A673 (cell line): Measurements from ENCODE around the gene RSPRY1. TPM values are rescaled to one million over a fixed set of nuclear protein-coding genes. Genes with fewer than 3 reads are reported as not detected.

Experiments
- BruUV-seq: library from RNA; stranded (reverse); fragments of 400-500 nt; replicated peaks from 2 replicates; lab custom pipeline; 2021; lab: Mats Ljungman, UMichigan
- CTCF ChIA-PET: fragments of 300-600 bp; sonication (Branson Sonifier 250); formaldehyde crosslinking; loops from one replicate; lab custom pipeline; 2022; ENCODE audit warnings: antibody characterized with exemption; lab: Charles Lee
- POLR2A ChIA-PET: fragments of 300-600 bp; sonication (Branson Sonifier 250); formaldehyde crosslinking; loops from one replicate; lab custom pipeline; 2022; ENCODE audit warnings: antibody characterized with exemption; ENCODE audit not compliant: low non-redundant PET; lab: Charles Lee
- DNase-seq: peaks from one replicate; pipeline ENCODE4 v3.0.0-alpha.2; 2015; ENCODE audit warnings: low spot score
- H3K27ac ChIP-seq: fragments of 200-600 bp; sonication (generic); 2 replicates; pipeline ENCODE4 v1.5.1; 2016; ENCODE audit warnings: mixed run types, low read depth, mild to moderate bottlenecking, mixed read lengths, antibody characterized with exemption, low read length; ENCODE audit not compliant: poor library complexity, severe bottlenecking
- H3K27me3 ChIP-seq: fragments of 200-600 bp; sonication (generic); replicated peaks from 2 replicates; pipeline ENCODE4 v1.6.1; 2017; ENCODE audit warnings: mixed run types, low read depth, mild to moderate bottlenecking, mixed read lengths, antibody characterized with exemption, low read length; ENCODE audit not compliant: insufficient read depth, poor library complexity
- H3K36me3 ChIP-seq: fragments of 200-600 bp; sonication (generic); 2 replicates; pipeline ENCODE4 v1.6.1; 2016; ENCODE audit warnings: mixed run types, mild to moderate bottlenecking, mixed read lengths, antibody characterized with exemption, low read length; ENCODE audit not compliant: insufficient read depth, poor library complexity, severe bottlenecking
- H3K4me1 ChIP-seq: fragments of 200-600 bp; sonication (generic); 2 replicates; pipeline ENCODE4 v1.6.1; 2017; ENCODE audit warnings: mixed run types, mild to moderate bottlenecking, mixed read lengths, antibody characterized with exemption, low read length; ENCODE audit not compliant: insufficient read depth, poor library complexity, severe bottlenecking
- H3K4me3 ChIP-seq: fragments of 200-600 bp; sonication (generic); 2 replicates; pipeline ENCODE4 v1.5.1; 2016; ENCODE audit warnings: low read depth, mixed run types, mild to moderate bottlenecking, mixed read lengths, low read length; ENCODE audit not compliant: poor library complexity, severe bottlenecking
- H3K9me3 ChIP-seq: fragments of 200-600 bp; sonication (generic); 2 replicates; pipeline ENCODE4 v1.6.1; 2016; ENCODE audit warnings: mixed run types, low read depth, mild to moderate bottlenecking, mixed read lengths, antibody characterized with exemption, low read length; ENCODE audit not compliant: poor library complexity, severe bottlenecking
- EZH2 ChIP-seq: fragments of 200-600 bp; sonication (generic); IDR thresholded peaks from 2 replicates; pipeline ENCODE4 v1.6.1; 2017; ENCODE audit warnings: borderline replicate concordance, low read depth, mild to moderate bottlenecking, mixed read lengths, antibody characterized with exemption, low read length; ENCODE audit not compliant: poor library complexity, severe bottlenecking
- intact Hi-C: fragments of 100-400 bp; cut with micrococcal nuclease; formaldehyde crosslinking; loops from one replicate; pipeline ENCODE4 v1.10.0; 2022; ENCODE audit not compliant: unreplicated experiment
- total RNA-seq: library from RNA; stranded (reverse); gene quantifications from 2 replicates; pipeline ENCODE4 v1.2.3, GENCODE V29; 2021
- TF ChIP-seq, protein P1 (sequence below): fragments of 300-800, 200-600 bp; sonication (generic); conservative IDR thresholded peaks from 2 replicates; pipeline ENCODE4 v1.5.1; 2017; ENCODE audit warnings: low read depth, mild to moderate bottlenecking, antibody characterized with exemption, low read length, moderate library complexity, mixed read lengths

The RSPRY1 gene
- total RNA-seq, 1 experiment from 2014 or later: 45.6 TPM

DNA sequence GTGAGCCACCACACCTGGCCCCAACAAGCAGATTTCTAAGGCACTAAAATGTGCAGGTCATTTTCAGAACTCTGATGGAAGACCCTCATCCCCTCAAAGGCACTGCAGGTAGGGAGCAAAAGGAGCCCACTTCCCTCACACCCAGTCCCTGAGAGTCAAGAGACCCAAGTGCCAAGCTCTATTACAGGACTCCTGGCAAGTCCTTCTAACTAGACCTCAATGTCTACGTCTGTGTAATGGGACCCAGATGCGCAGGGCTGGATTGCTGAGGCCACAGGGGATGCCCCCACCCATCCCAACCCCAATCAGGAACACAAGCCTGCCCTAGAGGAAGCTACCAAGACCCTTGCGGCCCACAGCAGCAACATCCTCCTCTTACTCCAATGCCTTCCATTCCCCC, 95.7 kb downstream of the RSPRY1 start:
- Histone ChIP-seq H3K27me3 (no peaks in the 10 kb centered on the region), H3K36me3 (no peaks in the 10 kb centered on the region), H3K4me1 (no peaks in the 10 kb centered on the region), H3K9me3 (no peaks in the 10 kb centered on the region), H3K27ac (no peak overlapping the region), H3K4me3 (no peak overlapping the region)
- ChIA-PET CTCF (interaction anchor here (0.6 kb wide), 1 partner anchor 223 kb away, joined by 4 read pairs; no protein-coding TSS in a partner anchor), POLR2A (no interaction called here)
- no peak for DNase-seq
- TF ChIP-seq, protein P1, sequence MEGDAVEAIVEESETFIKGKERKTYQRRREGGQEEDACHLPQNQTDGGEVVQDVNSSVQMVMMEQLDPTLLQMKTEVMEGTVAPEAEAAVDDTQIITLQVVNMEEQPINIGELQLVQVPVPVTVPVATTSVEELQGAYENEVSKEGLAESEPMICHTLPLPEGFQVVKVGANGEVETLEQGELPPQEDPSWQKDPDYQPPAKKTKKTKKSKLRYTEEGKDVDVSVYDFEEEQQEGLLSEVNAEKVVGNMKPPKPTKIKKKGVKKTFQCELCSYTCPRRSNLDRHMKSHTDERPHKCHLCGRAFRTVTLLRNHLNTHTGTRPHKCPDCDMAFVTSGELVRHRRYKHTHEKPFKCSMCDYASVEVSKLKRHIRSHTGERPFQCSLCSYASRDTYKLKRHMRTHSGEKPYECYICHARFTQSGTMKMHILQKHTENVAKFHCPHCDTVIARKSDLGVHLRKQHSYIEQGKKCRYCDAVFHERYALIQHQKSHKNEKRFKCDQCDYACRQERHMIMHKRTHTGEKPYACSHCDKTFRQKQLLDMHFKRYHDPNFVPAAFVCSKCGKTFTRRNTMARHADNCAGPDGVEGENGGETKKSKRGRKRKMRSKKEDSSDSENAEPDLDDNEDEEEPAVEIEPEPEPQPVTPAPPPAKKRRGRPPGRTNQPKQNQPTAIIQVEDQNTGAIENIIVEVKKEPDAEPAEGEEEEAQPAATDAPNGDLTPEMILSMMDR: no peak
- TF ChIP-seq EZH2: no peak
- no TSS peak for BruUV-seq
- intact Hi-C loops: no loop called here

DNA sequence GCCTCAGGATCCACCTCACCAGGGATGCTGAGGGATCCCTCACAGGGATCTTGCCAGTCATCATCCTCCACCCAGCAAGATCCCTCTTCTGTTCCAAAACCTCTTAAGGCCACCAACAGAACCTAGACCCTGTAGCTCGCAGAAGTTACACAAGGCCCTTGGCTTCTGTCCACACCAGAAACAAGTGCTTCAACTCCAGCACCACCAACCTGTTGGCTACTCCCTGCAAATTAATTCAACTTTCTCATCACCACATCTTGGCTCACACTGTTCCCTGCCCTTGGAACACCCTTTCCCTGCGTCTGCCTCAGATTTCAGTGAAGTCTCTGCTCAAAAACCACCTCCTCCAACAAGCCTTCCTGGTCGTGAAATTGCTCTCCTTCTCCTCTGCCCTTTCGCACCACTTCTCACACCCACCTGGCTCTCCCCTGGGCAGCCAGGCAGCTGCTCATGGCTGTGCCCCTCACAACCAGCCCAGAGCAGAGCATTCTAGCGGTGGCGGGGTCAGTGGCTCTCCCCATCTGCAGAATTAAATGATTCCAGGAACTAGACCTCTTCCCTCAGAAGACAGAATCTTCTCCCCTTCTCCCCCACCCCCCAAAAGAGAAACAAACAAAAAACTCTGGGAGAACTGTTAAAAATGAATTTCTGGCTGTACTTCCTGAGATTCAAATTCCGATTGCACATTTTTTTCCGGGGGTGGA, 96.5 kb downstream of the RSPRY1 start:
- no peak for TF ChIP-seq EZH2
- TF ChIP-seq, protein P1: no peak
- BruUV-seq: no TSS peak
- ChIA-PET POLR2A (no interaction called here), CTCF (interaction anchor here (0.6 kb wide), 1 partner anchor 223 kb away, joined by 4 read pairs; no protein-coding TSS in a partner anchor)
- intact Hi-C loops: no loop called here
- DNase-seq: no peak
- Histone ChIP-seq H3K27ac (no peak overlapping the region), H3K36me3 (no peaks in the 10 kb centered on the region), H3K27me3 (no peaks in the 10 kb centered on the region), H3K4me3 (no peak overlapping the region), H3K4me1 (no peaks in the 10 kb centered on the region), H3K9me3 (no peaks in the 10 kb centered on the region)

DNA sequence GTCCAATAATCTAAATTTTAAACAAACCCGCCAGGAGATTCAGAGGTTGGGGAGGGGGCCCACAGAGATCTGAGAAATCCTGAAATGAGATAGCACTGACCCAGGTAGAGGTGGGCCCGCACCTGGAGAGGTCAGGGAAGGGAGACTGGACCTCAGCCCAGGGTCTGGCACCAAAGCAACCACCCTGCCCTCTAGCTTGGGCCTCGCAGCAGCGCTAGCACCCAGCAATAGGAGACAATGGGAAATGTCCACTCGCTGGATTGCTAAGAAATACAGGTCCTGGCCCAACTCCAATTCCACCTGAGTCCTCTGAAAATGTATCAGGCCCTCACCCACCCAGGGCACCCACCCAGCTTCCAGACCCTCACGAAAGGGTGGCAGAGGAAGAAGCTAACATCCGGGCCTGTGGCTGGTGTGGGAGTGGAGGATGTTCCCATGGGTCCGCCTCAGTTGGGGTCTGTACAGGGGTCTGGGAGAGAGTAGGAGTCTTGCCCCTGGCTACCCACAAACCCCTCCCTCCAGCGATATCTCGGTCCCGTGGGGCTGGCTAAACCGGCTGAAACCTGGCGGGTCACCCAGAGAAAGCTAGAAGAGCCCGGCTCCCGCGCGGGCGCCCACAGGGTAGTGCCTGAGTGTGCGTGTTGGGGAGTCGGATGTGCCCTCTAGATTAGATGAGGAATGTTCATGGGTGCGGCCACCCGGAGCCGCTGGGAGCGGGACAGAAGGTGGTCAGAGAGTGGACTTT, 97.3 kb downstream of the RSPRY1 start:
- intact Hi-C loops: no loop called here
- TF ChIP-seq, protein P1: no peak
- no peak for TF ChIP-seq EZH2
- Histone ChIP-seq H3K9me3 (no peaks in the 10 kb centered on the region), H3K27ac (no peak overlapping the region), H3K4me3 (no peak overlapping the region), H3K36me3 (no peaks in the 10 kb centered on the region), H3K27me3 (no peaks in the 10 kb centered on the region), H3K4me1 (no peaks in the 10 kb centered on the region)
- ChIA-PET CTCF (no interaction called here), POLR2A (no interaction called here)
- no TSS peak for BruUV-seq
- DNase-seq: no peak
